LoVo (cell line): ENCODE data around the gene NTM.
"Not testable (repeated sequence)": the region's sequence is repeated elsewhere in the genome, so short reads cannot be mapped to it uniquely, and the experiment has no call there.

ENCODE experiments used
- DNase-seq: peaks from one replicate; pipeline ENCODE4 v3.0.0-alpha.2; 2016; ENCODE audit warnings: low spot score

NTM gene

GRCh38 chr11:132357811-132358572 is 987.6 kb downstream of the NTM start:
- no peak for DNase-seq

DNA sequence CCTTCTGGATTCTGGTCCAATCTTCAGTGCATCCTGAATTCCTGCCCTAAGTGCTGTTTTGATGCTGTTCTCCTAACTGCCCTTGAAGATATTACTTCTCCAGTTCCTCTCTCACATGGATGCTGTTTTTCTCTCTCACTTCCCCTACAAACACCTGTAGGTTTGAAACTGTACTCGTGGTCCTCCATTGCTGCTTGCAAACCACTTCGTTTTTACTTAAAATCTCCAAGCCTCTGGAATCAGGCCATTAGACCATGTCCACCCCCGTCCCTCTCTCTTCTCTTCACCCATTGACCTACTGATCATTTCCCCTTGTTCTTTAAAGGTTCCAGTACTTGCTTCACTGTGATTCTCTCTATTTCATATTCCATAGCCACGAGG is 988.1 kb downstream of the NTM start:
- no peak for DNase-seq

DNA sequence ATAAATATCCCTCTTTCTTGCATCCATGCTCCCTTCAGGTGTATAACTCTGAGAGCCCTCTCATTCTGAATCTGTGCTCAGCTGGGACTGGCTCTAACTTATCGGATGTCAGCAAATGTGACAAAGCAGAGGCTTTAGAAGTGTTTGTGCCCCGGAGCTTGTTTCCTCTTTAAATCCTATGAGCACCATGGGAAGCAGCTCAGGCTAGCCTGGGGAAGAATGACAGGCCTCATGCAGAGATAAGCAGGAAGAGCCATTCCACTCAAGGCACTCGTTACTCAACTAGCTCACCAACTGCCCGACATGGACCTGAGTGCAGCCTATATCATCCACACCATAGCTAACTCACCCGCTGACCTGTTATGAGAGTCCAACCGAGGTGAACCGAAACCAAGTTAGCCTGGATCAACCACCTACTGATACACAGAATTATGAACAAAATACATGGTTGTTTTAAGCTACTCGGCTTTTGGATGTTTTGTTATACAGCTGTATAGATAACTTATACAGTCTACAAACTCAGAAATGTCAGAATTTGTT is 990.7 kb downstream of the NTM start:
- DNase-seq, result no peak

DNA sequence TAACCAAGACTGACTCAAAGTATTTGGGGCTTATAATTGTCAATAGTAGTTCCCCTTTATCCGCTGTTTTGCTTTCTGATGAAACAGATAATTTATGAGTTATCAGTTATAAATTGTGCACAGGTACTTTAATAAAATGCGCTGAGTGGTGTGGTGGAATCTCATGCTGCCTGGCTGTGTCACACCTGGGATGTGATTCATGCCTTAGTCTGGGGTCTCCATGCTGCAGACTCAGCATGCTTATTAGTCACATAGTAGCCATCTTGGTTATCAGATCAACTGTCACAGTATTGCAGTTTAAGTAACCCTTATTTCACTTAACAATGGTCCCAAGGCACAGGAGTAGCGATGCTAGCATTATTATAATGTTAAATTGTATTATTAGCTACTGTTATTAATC is 995.2 kb downstream of the NTM start:
- no peak for DNase-seq

GRCh38 chr11:132367293-132367692 is 996.9 kb downstream of the NTM start:
- DNase-seq, result no peak

DNA sequence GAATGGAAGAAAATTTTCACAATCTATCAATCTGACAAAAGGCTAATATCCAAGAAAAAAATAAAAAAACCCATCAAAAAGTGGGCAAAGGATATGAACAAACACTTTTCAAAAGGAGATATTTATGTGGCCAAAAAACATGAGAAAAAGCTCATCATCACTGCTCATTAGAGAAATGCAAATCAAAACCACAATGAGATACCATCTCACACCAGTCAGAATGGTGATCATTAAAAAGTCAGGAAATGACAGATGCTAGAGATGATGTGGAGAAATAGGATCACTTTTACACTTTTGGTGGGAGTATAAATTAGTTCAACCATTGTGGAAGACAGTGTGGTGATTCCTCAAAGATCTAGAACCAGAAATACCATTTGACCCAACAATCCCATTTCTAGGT is 999.7 kb downstream of the NTM start:
- not testable (repeated sequence) for DNase-seq

DNA sequence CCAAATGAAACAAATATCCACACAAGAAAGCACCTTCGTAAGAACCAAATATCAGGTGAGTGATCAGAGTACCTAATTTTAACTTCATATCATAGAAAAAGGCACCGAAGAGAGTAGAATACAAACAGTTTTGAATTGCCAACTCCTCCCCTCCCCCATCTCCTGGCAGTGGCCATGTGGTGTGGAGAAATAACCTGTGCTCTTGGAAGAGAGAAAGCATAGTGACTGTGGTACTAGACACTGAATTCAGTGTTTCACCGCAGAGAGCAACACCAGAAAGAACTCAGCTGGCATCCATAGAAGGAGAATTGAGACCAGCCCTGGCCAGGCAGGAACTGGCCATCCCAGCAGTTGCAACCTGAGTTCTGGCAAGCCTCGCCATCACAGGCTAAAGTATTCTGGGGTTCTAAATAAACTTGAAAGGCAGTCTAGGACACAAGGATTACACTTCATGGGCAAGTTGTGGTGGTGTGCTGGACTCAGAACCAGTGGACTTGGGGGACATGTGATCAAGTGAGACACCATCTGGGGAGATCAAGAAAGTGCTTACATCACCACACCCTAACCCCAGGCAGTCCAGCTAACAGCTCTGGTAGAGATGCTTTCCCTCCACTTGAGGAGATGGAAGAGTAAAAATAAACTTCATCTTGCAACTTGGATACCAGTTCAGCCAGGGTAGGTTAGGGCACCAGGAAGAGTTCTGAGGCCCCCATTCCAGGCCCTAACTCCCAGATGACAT is 1003.2 kb downstream of the NTM start:
- no peak for DNase-seq

DNA sequence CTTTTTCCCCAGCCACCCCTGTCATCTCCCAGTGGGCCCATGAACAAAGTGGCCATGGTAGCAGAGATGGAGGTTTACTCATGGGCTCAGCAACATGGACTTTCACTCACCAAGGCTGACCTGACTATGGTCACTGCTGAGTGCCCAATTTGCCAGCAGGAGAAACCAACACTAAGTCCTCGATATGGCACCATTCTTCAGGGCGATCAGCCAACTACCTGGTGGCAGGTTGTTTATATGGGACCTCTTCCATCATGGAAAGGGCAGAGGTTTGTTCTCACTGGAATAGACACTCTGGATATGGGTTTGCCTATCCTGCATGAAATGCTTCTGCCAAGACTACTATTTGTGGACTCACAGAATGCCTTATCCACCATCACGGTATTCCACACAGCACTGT is 1009.1 kb downstream of the NTM start:
- no peak for DNase-seq
